GM10847 (cell line): ENCODE data around the gene GDF9.
A peak's percentile ranks its signal among the peaks of the same experiment; 100 is the strongest.

ENCODE experiments used
- POLR2A ChIP-seq: IDR thresholded peaks from 2 replicates; pipeline ENCODE4 v1.6.1; 2011; ENCODE audit not compliant: insufficient read length; ENCODE audit errors: extremely low read depth

The GDF9 gene, protein sequence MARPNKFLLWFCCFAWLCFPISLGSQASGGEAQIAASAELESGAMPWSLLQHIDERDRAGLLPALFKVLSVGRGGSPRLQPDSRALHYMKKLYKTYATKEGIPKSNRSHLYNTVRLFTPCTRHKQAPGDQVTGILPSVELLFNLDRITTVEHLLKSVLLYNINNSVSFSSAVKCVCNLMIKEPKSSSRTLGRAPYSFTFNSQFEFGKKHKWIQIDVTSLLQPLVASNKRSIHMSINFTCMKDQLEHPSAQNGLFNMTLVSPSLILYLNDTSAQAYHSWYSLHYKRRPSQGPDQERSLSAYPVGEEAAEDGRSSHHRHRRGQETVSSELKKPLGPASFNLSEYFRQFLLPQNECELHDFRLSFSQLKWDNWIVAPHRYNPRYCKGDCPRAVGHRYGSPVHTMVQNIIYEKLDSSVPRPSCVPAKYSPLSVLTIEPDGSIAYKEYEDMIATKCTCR

GRCh38 chr5:132866342-132867045 lies at the start of gene GDF9, which contains the start of gene UQCRQ:
GDF9 (minus strand) TSS chr5:132866469; CDS start chr5:132864533, 1,936 bp downstream.
UQCRQ (plus strand) TSS chr5:132866642; CDS start chr5:132866882, 240 bp downstream.
- TF ChIP-seq POLR2A, result peak; percentile 94

DNA sequence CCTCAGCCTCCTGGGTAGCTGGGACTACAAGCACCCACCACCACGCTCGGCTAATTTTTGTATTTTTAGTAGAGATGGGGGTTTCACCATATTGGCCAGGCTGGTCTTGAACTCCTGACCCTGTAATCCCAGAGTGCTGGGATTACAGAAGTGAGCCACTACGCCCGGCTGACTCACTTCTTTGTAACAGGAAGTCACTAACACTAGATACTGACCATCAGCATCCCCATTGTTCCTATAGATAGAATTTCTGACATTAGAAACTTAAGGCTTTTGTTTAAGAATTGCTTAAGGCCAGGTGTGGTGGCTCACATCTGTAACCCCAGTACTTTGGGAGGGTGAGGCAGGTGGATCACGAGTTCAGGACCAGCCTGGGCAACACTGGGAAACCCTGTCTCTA lies 49.4 kb upstream of the GDF9 start:
- TF ChIP-seq POLR2A, result no peak

- TF ChIP-seq POLR2A, result no peak
Observed at GRCh38 chr5:132909702-132910101, 43.4 kb upstream of the GDF9 start.

DNA sequence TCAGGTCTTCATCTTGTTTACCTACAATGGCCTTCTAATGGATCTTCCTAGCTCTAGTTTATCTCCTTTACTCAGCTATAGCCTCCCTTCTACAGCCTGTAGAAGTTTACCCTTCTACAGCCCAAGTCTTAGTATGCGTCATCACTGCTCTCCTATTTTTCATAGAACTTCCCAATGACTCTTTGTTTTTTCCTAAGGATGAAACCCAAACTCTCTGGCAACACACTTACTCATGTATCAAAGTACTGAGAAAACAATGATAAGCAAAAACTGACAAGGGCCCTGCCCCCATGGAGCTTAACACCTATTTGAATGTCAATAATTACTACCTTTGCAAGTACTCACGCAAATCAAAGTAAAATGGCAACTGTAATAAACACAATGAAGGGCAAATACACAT lies 40.9 kb upstream of the GDF9 start:
- TF ChIP-seq POLR2A, result no peak

DNA sequence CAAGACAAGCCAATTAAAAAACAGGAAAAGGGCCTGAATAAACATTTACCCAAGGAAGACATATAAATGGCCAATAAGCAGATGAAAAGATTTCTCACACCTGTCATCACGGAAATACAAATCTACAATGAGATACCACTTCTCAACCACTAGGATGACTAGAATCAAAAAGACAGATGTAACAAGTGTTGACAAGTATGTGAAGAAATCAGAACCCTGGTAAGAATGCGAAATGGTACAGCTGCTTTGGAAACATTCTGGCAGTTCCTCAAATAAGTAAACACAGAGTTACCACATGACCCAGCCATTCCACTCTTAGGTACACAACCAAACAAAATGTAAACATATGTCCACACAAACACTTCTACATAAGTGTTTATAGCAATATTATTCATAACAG lies 39.7 kb upstream of the GDF9 start:
- TF ChIP-seq POLR2A, result no peak

DNA sequence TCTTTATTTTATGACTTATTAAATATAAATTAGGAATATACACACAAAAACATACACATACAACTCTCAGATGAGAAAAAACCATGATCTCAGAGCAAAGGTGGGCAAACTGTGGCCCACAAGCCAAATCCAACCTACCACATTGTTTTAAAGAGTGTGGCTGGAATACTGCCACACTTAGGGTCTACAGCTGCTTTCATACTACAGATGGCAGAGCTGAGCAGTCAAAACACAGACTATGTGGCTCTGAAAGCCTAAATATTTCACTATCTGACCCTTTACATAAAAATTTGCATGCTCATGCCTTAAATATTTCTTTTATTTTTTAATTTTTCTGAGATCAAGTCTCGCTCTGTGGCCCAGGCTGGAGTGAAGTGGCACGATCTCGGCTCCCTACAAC lies 35.5 kb upstream of the GDF9 start:
- no peak for TF ChIP-seq POLR2A

DNA sequence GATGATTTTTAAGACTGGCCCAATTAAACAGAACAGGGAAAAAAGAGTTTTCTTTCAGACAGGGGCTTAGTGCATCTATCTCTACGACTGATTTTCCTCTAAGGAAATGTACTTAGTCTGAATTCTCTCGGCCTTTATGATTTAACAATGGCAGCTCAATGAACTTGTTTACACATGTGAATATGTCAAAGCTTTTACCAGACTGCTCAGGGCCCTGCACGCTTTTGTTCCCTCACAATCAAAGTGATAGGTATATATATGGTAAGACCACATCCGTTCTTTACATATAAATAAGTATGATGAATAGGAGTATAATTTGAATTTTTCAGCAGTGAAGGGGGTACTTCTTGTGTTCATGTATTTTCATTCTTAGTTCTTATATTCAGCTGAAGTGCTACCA lies 34.8 kb upstream of the GDF9 start:
- TF ChIP-seq POLR2A, result no peak

GRCh38 chr5:132898094-132898493 lies 31.8 kb upstream of the GDF9 start:
- TF ChIP-seq POLR2A, result no peak

GRCh38 chr5:132896685-132897084 lies 30.4 kb upstream of the GDF9 start:
- no peak for TF ChIP-seq POLR2A

DNA sequence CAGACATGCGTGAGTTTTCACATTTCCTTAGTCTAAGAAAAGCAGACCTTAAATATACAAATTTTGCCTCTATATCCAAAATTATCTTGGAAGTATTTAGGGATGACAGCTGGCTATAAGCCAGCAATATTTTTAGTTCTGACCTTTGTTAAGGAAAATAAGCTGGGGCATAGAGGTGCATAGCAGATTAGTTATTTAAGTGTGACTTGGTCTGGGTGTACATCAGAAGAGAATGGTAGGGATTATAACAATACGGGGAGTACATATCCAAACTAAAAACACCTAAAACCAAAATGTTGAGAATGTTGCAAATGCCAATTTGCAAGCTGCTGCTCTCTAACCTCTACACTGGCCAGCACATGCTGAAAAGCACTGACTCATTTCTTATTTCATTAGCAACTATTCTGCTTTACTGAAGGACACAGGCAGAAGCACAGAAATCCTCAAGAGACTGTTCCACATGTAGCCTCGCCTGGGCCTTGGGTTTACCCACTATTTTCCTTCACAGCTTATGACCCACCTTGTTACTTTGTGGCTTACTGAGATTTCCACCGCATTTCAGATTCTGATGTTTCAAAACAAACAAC lies 29.5 kb upstream of the GDF9 start:
- TF ChIP-seq POLR2A, result no peak

GRCh38 chr5:132890817-132891216 lies 24.5 kb upstream of the GDF9 start:
- TF ChIP-seq POLR2A, result no peak

- no peak for TF ChIP-seq POLR2A
Observed at GRCh38 chr5:132889501-132889900, 23.2 kb upstream of the GDF9 start.

DNA sequence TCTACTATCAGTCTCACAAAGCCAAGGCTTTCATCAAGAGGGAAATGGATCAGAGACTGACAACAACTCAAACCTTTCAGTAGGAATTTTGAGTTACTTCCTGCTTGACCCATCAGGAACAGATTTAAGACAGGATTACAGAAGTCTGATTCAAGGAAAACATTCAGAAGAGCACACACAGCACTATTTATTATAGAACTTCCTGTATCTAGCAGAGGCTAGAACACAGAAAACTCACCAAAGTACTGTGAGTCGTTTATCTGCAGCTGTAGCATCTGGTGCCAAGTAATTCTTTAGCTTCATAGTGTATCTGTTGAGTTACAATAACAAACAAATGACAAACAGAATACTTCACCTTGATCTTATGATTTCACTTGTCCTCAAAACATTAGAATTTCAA lies 21.0 kb upstream of the GDF9 start:
- TF ChIP-seq POLR2A, result no peak

DNA sequence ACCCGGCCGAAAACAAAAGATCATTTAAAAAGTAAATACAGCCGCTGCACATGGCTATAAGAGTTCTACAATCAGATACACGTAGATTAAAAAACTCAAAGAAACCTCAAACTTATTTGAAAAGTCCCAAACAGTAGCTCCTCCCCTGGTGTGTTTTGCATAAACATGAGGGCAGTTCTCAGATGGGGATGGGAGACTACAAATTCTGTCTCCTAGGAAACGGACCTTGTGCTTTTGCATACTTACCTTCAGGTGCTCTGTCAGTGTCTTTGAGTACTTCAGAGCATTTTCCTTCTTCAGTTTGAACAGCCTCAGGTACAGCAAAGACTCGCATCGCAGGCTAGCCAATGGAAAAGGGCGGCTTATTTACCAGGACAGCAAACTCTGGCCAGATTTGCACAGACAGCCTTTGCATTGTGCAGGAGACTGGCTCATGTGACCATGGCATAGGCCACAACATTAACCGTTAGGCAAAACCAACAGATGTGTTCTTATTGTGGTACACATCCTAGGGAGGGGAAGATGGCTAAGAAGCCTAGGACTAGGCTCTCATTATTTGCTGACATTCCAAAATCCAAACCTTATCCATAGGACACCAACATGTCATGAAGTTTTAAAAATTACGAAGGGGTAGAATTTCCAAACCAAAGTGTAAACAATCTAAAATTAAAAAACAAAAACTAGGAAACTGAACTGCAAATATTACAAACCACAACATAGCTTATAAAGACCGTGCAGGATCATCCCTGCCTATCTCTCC lies 20.0 kb upstream of the GDF9 start:
- TF ChIP-seq POLR2A, result no peak

GRCh38 chr5:132884548-132884947 lies 18.3 kb upstream of the GDF9 start:
- no peak for TF ChIP-seq POLR2A
